NCI-H2107 (cell line): Measurements from ENCODE around the gene ITGAD.

Experiments used
- DNase-seq: peaks from one replicate; lab custom pipeline; 2025; lab: John Stamatoyannopoulos, UW

Gene ITGAD

GRCh38 chr16:31393056-31393455, at the start of gene ITGAD:
TSS of gene ITGAD (plus strand) at chr16:31393335. CDS start at chr16:31393361, 26 bp downstream.
- no peak for DNase-seq

GRCh38 chr16:31344712-31345111, 48.4 kb upstream of the ITGAD start:
- no peak for DNase-seq

DNA sequence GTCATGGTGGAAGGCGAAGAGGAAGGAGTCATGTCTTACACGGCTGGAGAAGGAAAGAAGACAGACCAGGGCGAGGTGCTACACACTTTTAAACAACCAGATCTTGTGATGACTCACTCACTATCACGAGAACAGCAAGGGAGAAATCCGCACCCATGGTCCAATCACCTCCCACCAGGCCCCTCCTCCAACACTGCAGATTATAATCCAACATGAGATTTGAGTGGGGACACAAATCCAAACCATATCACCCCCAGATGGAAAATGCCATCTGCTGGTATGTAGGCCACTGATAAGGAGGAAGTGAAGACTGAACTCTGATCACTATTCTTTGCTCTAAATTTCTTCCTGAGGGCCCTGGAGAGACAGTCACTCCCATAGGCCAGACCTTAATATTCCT, 45.7 kb upstream of the ITGAD start:
- no peak for DNase-seq

DNA sequence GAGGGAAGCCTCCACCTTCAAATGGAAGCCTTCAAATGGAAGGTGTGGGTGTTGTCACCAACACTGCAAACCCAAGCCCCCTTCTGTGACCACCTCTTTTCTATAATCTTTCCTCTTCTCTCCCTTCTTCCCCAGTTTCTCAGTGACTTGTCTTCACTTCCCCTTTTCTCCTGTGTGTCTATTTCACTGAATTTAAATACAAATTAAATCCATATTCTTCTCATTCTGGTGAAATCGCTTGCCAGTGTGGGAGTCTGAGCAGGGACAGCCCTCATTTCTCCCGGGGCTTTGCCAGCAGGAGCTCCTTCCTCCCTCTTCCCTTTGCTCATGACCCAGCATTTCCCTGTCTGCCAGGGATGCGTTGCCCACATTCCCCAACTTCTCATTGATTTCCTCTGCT, 44.6 kb upstream of the ITGAD start:
- DNase-seq, result no peak

GRCh38 chr16:31350275-31351005, 42.7 kb upstream of the ITGAD start:
- no peak for DNase-seq

DNA sequence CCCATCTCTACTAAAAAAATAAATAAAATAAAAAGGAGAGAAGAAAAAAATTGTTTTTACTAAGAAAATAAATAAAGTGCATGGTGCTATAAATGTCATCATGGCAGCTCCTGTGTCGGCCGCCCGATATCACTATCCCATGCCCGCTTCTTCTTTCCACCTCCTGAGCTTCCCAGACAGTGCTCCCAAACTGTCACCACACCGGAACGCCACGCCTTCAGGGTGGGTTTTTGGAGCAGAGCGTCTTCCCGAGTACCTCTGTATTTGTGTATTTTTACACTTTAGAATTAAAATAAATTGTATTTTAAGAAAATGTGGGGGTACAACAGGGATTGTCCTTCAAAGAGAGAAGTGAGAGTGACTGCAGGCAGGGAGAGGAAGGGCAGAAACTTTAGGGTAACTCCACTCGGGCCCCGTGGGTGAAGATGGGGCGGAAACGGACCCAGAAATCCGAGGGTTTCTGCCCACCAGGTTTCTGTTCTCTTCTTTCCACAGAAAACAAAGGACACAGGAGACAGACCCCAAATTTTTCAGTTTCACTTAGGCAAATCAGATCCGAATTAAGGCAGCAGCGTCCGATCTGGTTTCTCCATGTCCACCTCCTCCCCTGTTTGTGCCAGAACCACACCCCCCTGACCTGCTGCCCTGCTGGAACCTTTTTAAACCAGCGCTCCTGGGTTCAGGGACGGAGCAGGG, 41.7 kb upstream of the ITGAD start:
- no peak for DNase-seq

DNA sequence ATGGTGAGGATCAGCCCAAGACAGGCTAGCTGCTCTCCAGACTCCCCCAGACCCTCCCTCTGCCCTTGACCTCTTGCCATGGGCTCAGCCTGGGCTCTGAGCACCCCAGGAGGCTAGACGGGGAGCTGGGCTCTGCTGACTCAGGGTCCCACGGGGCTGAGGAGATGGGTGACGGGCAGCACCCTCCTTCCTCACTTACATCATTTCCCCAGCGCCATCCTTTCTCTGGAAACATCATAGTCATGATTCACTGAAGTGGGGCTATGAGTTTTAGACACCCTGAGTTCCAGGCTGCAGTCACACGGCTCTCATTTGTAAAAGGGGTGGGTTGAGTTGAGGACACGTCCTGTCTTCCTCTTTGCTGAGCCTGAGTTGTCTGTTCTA, 41.2 kb upstream of the ITGAD start:
- DNase-seq, result no peak

GRCh38 chr16:31352376-31353115, 40.6 kb upstream of the ITGAD start:
- DNase-seq, result no peak

DNA sequence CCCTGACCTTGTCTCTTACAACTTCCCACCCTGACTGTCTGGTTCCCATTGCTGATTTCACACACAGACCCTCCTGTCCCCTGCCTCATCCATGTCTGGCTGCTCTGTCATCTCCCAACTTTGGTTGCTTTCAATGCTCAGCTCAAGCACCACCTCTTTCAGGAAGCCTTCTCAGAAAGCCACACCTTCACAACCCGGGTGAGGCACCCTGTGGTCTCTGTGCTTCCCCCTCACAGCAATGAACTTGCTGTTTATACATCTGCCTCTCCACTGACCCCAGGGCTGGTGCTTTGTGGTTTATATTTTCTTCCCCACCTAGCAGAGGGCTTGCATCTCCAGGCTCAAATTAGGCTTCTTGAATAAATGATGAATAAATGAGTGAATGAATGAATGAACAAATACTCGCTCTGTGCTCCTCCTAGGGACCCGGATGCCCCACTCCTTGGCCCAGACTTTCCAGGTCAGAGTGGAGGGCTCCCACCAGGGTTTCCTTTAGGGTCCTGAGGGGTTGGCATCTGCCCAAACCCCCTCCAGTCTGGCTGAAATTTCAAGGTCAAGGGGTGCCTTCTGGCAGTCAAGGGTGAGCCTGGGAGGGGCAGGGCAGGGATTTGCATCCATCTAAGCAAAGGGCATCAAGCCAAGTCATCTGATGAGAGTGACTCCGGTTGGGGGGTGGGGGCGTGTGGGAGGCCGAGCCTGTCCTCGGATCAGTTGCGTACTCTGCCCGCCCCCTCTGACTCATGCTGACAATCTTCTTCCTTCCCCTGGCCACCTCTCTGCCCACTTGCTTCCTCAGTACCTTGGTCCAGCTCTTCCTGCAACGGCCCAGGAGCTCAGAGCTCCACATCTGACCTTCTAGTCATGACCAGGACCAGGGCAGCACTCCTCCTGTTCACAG, 38.5 kb upstream of the ITGAD start, which contains the start of gene ITGAX:
TSS of gene ITGAX (plus strand) at position 783 of the 898 bp plus-strand sequence. CDS start at position 862, 79 bp downstream.
- no peak for DNase-seq

DNA sequence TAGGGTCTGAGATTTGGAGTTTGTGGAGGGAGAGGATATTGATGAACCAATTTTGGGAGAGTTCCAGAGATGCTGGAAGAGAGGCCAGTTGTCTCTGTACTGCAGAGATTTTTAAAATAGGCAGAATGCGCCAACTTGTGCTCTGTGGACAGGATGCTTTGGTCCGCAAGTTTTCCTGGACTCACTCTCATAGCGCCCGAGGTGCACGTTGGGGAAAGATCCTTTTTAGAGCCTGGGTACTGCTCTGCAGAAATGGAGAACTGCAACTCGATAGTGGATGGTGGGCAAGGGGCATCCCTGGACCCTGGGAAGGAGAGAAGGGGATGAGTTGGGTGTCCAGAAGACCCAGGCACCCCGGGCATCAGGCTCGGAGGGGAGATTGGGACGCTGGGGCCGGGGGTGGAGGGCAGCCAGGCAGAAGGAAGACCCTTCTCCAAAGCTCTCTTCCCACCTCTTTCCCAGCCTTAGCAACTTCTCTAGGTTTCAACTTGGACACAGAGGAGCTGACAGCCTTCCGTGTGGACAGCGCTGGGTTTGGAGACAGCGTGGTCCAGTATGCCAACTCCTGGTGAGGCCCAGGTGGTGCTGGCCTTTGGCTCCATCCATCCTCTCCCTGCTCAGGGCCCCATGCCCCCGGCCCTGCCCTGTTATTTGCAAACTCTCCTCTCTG, 37.6 kb upstream of the ITGAD start:
- DNase-seq, result no peak

DNA sequence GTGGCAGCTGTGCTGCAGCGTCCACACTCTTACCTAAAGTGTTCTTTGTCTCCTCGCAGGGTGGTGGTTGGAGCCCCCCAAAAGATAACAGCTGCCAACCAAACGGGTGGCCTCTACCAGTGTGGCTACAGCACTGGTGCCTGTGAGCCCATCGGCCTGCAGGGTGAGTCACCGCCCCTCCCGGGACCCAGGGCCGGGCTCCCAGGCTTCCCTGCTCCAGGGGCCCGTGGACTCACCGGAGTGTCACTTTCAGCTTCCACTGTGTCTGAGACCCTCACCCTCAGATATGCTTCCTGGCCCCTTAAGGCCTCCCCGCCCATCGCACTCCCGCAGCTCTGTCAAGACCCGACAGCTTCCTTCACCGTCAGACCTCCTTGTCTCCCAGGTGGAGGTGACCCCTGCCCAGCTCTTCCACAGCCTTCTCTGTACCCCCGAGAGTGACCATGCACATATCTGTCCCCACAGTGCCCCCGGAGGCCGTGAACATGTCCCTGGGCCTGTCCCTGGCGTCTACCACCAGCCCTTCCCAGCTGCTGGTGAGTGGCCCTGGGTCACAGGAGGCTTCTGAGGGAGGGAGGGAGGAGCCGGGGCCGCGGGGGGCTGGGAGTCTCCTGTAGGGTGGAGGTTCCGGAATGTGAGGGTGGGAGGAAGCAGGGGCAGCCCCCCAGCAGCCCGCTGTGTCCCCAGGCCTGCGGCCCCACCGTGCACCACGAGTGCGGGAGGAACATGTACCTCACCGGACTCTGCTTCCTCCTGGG, 36.4 kb upstream of the ITGAD start:
- DNase-seq, result no peak

DNA sequence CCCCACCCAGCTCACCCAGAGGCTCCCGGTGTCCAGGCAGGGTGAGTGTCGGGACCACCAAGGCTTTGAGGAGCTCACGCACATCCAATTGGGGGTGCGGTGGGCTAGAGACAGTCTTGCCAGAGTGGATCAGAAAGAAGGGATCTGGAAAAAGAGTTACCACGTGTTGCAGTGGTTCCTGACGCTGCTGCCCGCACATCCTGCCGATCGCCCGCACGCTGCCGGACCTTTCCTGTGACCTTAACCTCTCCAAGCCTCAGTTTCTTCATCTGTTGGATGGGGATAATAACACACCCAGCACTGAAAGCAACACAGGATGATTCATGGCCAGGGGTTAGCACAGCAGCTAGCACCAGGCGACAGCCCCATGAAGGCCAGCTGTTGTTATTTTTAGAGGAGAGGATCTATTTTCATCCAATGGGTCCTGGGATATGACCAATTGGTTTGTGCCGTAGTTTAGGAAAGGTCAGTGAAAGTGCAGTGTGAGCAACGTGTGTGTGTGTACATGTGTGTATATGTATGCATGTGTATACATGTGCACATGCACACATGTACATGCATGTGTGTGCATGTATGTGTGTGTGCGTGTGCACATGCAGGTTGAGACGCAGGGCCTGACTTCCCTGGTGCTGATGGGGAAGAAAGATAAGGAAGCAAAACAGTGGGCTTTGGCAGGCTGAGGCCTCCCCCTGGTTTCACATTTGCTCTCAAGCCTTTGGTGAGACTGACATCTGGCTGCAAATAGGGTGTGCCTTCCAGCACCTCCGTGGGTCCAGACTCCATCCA, 35.6 kb upstream of the ITGAD start:
- no peak for DNase-seq

DNA sequence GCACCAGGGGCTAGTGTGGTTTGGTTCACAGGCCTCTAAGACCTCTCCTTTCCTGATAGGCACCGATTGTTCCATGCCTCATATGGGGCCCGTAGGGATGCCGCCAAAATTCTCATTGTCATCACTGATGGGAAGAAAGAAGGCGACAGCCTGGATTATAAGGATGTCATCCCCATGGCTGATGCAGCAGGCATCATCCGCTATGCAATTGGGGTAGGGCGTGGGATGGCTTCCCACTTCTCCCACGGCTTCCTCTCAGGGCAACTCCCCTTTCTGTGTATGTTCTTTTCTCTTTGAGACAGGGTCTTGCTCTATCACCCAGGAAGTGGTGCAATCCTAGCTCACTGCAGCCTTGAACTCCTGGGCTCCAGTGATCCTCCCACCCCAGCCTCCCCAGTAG, 32.9 kb upstream of the ITGAD start:
- no peak for DNase-seq

GRCh38 chr16:31361201-31362110, 31.7 kb upstream of the ITGAD start:
- no peak for DNase-seq

DNA sequence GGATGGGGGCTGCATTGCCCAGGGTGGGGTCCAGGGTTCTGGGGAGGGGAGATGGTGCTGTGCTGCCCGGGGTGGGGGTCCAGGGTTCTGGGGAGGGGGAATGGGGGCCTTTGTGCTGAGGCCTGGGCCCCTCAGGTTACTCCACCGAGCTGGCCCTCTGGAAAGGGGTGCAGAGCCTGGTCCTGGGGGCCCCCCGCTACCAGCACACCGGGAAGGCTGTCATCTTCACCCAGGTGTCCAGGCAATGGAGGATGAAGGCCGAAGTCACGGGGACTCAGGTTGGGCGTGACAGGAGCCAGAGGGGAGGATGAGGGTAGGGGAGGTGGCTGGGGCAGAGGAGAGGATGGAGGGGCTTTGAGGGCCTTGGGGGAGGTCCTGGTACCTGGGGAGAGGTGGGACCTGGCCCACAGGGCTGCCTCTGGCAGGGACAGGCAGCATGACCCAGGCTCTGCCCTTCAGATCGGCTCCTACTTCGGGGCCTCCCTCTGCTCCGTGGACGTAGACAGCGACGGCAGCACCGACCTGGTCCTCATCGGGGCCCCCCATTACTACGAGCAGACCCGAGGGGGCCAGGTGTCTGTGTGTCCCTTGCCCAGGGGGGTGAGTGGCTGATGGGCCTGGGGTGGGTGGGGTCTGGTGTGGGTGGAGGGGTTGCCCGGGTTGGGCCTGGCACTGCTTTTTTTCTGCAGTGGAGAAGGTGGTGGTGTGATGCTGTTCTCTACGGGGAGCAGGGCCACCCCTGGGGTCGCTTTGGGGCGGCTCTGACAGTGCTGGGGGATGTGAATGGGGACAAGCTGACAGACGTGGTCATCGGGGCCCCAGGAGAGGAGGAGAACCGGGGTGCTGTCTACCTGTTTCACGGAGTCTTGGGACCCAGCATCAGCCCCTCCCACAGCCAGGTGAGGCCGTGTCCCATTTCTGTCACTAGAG, 30.4 kb upstream of the ITGAD start:
- DNase-seq, result no peak

GRCh38 chr16:31363721-31364120, 29.4 kb upstream of the ITGAD start:
- DNase-seq, result no peak

DNA sequence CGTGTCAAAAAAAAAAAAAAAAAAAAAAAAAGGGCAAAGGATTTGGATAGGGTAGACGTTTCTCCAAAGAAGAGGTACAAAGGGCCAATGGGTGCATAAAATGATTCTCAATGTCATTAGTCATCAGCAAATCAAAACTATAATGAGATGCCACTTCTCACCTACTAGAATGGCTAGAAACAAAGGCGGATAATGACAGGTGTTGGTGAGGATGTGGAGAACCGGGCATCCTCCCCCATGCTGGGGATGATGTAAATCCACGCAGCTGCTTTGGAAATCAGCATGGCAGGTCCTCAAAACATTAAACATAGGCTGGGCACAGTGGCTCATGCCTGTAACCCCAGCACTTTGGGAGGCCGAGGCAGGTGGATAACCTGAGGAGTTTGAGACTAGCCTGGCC, 28.7 kb upstream of the ITGAD start:
- no peak for DNase-seq
